ENCODE data around the gene KPNA1. TPM values are rescaled to one million over a fixed set of nuclear protein-coding genes. Genes with fewer than 3 reads are reported as not detected.
A peak's percentile ranks its signal among the peaks of the same experiment; 100 is the strongest.

Gene KPNA1
- total and polyA plus RNA-seq, 11 donors = 13.5 to 127 (median 72.1) TPM

GRCh38 chr3:122394173-122394572 lies 120.6 kb downstream of the KPNA1 start:
- 65 to 83% (median 79%) methylated on average over 1 of the region's 1 CpG for WGBS, 4 donors
- intact Hi-C loops (cut with DNase I) = loop anchor here in 4 of 10 donors (5.0 to 10.0 kb wide), 2 partner anchors 283 to 291 kb away; partner anchors contain the start of gene PARP14 (in 1 of the 4)
- DNase-seq (no peak), ATAC-seq (no peak)
- peaks cover 0 to 28% (median 15%) of the 10 kb centered on the region in 12 donors for H3K4me1 ChIP-seq
- peaks cover 0 to 4% (median 0%) of the 10 kb centered on the region in 9 donors for H3K36me3 ChIP-seq
- H3K4me3 ChIP-seq = no peak overlapping the region
- H3K27me3 ChIP-seq = no peaks in the 10 kb centered on the region
- TF ChIP-seq, protein P1, sequence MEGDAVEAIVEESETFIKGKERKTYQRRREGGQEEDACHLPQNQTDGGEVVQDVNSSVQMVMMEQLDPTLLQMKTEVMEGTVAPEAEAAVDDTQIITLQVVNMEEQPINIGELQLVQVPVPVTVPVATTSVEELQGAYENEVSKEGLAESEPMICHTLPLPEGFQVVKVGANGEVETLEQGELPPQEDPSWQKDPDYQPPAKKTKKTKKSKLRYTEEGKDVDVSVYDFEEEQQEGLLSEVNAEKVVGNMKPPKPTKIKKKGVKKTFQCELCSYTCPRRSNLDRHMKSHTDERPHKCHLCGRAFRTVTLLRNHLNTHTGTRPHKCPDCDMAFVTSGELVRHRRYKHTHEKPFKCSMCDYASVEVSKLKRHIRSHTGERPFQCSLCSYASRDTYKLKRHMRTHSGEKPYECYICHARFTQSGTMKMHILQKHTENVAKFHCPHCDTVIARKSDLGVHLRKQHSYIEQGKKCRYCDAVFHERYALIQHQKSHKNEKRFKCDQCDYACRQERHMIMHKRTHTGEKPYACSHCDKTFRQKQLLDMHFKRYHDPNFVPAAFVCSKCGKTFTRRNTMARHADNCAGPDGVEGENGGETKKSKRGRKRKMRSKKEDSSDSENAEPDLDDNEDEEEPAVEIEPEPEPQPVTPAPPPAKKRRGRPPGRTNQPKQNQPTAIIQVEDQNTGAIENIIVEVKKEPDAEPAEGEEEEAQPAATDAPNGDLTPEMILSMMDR (IDR thresholded peaks at IDR 0.05) = no peak
- TF ChIP-seq POLR2A (IDR thresholded peaks at IDR 0.05) = no peak
- no peak overlapping the region for H3K27ac ChIP-seq
- no peaks in the 10 kb centered on the region for H3K9me3 ChIP-seq

- no peaks in the 10 kb centered on the region for H3K27me3 ChIP-seq
- no peak for DNase-seq
- peaks cover 0 to 28% (median 15%) of the 10 kb centered on the region in 12 donors for H3K4me1 ChIP-seq
- no peak overlapping the region for H3K4me3 ChIP-seq
- TF ChIP-seq, protein P1 (IDR thresholded peaks at IDR 0.05) = peak; percentile 56 to 83 (median 71)
- TF ChIP-seq POLR2A (IDR thresholded peaks at IDR 0.05) = no peak
- peak overlapping the region in 2 of 12 donors; percentile 1 to 32 for H3K27ac ChIP-seq
- H3K36me3 ChIP-seq = peaks cover 0 to 4% (median 0%) of the 10 kb centered on the region in 9 donors
- intact Hi-C loops (cut with DNase I) = loop anchor here in 8 of 10 donors (1.0 to 10.0 kb wide), 4 partner anchors 284 to 292 kb away; partner anchors contain the start of gene PARP14 (in 1 of the 8)
- peak in 1 of 4 donors; percentile 34 for ATAC-seq
- WGBS, 4 donors = 34 to 50% (median 38%) methylated on average over 2 of the region's 2 CpGs
- no peaks in the 10 kb centered on the region for H3K9me3 ChIP-seq
These were observed 121.6 kb downstream of the KPNA1 start for GRCh38 chr3:122392868-122393844.

- intact Hi-C loops (cut with DNase I) = loop anchor here in 8 of 10 donors (1.0 to 10.0 kb wide), 4 partner anchors 285 to 293 kb away; partner anchors contain the start of gene PARP14 (in 1 of the 8)
- no peaks in the 10 kb centered on the region for H3K9me3 ChIP-seq
- TF ChIP-seq, protein P1 (IDR thresholded peaks at IDR 0.05) = no peak
- no peak for TF ChIP-seq POLR2A (IDR thresholded peaks at IDR 0.05)
- H3K27ac ChIP-seq = peak overlapping the region in 2 of 12 donors; percentile 1 to 26
- H3K4me3 ChIP-seq = no peak overlapping the region
- H3K36me3 ChIP-seq = peaks cover 0 to 5% (median 0%) of the 10 kb centered on the region in 9 donors
- peaks cover 0 to 34% (median 15%) of the 10 kb centered on the region in 12 donors for H3K4me1 ChIP-seq
- H3K27me3 ChIP-seq = no peaks in the 10 kb centered on the region
- ATAC-seq = no peak
- 63 to 82% (median 74%) methylated on average over 2 of the region's 2 CpGs for WGBS, 4 donors
- no peak for DNase-seq
These were observed 122.9 kb downstream of the KPNA1 start for GRCh38 chr3:122391681-122392446.

Measured in heart left ventricle (tissue), 16 donors.